Stomach smooth muscle (tissue), 2 donors: ENCODE data around the gene APLP2.
"Not testable (repeated sequence)": the region's sequence is repeated elsewhere in the genome, so short reads cannot be mapped to it uniquely, and the experiment has no call there.

Experiments used
- H3K27ac ChIP-seq: one replicate; pipeline ENCODE4 v1.7.0; 2013; ENCODE audit warnings: mild to moderate bottlenecking, low read length, inconsistent platforms
- H3K27me3 ChIP-seq, 2 donors: one replicate each; pipeline ENCODE4 v1.7.0; 2013; ENCODE audit warnings: low read length in 2 of 2; ENCODE audit not compliant: insufficient read depth in 2 of 2, control insufficient read depth in 1 of 2
- H3K36me3 ChIP-seq, 2 donors: one replicate each; pipeline ENCODE4 v1.7.0; 2013; ENCODE audit warnings: low read length in 2 of 2; ENCODE audit not compliant: control insufficient read depth in 2 of 2, insufficient read depth in 2 of 2
- H3K4me1 ChIP-seq: one replicate; pipeline ENCODE4 v1.7.0; 2013; ENCODE audit warnings: low read length; ENCODE audit not compliant: control insufficient read depth, insufficient read depth
- H3K4me3 ChIP-seq, 2 donors: one replicate each; pipeline ENCODE4 v1.7.0; 2013; ENCODE audit warnings: low read length in 2 of 2
- H3K9ac ChIP-seq, 2 donors: one replicate each; pipeline ENCODE4 v1.7.0; 2013; ENCODE audit warnings: low read length in 2 of 2, mild to moderate bottlenecking in 1 of 2
- H3K9me3 ChIP-seq, 2 donors: one replicate each; pipeline ENCODE4 v1.7.0; 2013; ENCODE audit warnings: low read length in 2 of 2; ENCODE audit not compliant: control insufficient read depth in 2 of 2
- donor health status: healthy.
- donor health status: Pancreatic carcinoma.

Gene APLP2

GRCh38 chr11:130192845-130193267 lies 123.2 kb downstream of the APLP2 start:
- no peaks in the 10 kb centered on the region for H3K27me3 ChIP-seq
- H3K27ac ChIP-seq, result no peak overlapping the region
- H3K36me3 ChIP-seq, result no peaks in the 10 kb centered on the region
- no peak overlapping the region for H3K4me3 ChIP-seq
- no peak overlapping the region for H3K9ac ChIP-seq
- H3K9me3 ChIP-seq, result no peaks in the 10 kb centered on the region
- no peaks in the 10 kb centered on the region for H3K4me1 ChIP-seq

GRCh38 chr11:130193551-130193950 lies 123.9 kb downstream of the APLP2 start:
- not testable (repeated sequence) for H3K9me3 ChIP-seq, H3K9ac ChIP-seq, H3K36me3 ChIP-seq, H3K4me1 ChIP-seq, H3K27ac ChIP-seq, H3K27me3 ChIP-seq, H3K4me3 ChIP-seq
